Lung (tissue), 12 donors: ENCODE measurements around the gene C1orf50. TPM values are rescaled to one million over a fixed set of nuclear protein-coding genes. Genes with fewer than 3 reads are reported as not detected.

Experiments used
- ATAC-seq: fragments of 200-7000 bp; cut with Tn5 transposase; one replicate; pipeline ENCODE4 v1.9.1; 2020; ENCODE audit warnings: moderate number of reproducible peaks; ENCODE audit not compliant: insufficient read depth, low FRiP score
- DNase-seq, 3 donors: peaks; one replicate each; pipeline ENCODE4 v3.0.0-alpha.2; 2013 to 2017
- H3K27ac ChIP-seq, 2 donors: one replicate each; pipeline ENCODE4 v1.5.1; 2013; ENCODE audit warnings: mild to moderate bottlenecking in 2 of 2, moderate library complexity in 2 of 2, control low read depth in 1 of 2, inconsistent platforms in 1 of 2, low read depth in 1 of 2, low read length in 1 of 2
- H3K27me3 ChIP-seq, 3 donors: one replicate each; pipeline ENCODE4 v1.5.1; 2013; ENCODE audit warnings: low read length in 2 of 3; ENCODE audit not compliant: control insufficient read depth in 3 of 3, insufficient read depth in 3 of 3
- H3K36me3 ChIP-seq, 4 donors: one replicate each; pipeline ENCODE4 v1.5.1; 2013; ENCODE audit warnings: low read length in 4 of 4, mild to moderate bottlenecking in 1 of 4, moderate library complexity in 1 of 4; ENCODE audit not compliant: control insufficient read depth in 4 of 4, insufficient read depth in 4 of 4
- H3K4me1 ChIP-seq, 5 donors: one replicate each; pipeline ENCODE4 v1.5.1; 2013; ENCODE audit warnings: low read length in 5 of 5, mild to moderate bottlenecking in 2 of 5, moderate library complexity in 1 of 5; ENCODE audit not compliant: control insufficient read depth in 5 of 5, insufficient read depth in 5 of 5
- H3K4me3 ChIP-seq: one replicate; pipeline ENCODE4 v1.5.1; 2013; ENCODE audit warnings: mild to moderate bottlenecking, control low read depth, moderate library complexity
- H3K9ac ChIP-seq, 2 donors: one replicate each; pipeline ENCODE4 v1.5.1; 2013; ENCODE audit warnings: low read length in 2 of 2, control low read depth in 1 of 2; ENCODE audit not compliant: insufficient read depth in 1 of 2
- H3K9me3 ChIP-seq, 4 donors: one replicate each; pipeline ENCODE4 v1.5.1; 2013; ENCODE audit warnings: low read length in 3 of 4, mild to moderate bottlenecking in 1 of 4, moderate library complexity in 1 of 4; ENCODE audit not compliant: control insufficient read depth in 4 of 4, insufficient read depth in 3 of 4
- WGBS, 2 donors: extraction: QIAGEN DNeasy Blood & Tissue Kit; methylation state at CpG; one replicate each; pipeline ENCODE4 v1.1.7; 2013; 5-methylcytosine and 5-hydroxymethylcytosine counted together
- polyA plus RNA-seq, 2 donors: library from polyadenylated mRNA; stranded (reverse); fragments of 200-250 nt; gene quantifications; one replicate each; pipeline ENCODE4 v1.2.1, GENCODE V29; 2013
- total RNA-seq, 2 donors: library from RNA; depleted of rRNA in 1 of 2; stranded (reverse); fragments of >200 nt in 1 of 2; gene quantifications; one replicate each; pipeline ENCODE4 v1.2.1, GENCODE V29; 2014 to 2021
- TF ChIP-seq, protein P1 (sequence below): IDR thresholded peaks from 2 replicates; pipeline ENCODE4 v1.5.1; 2012; ENCODE audit warnings: mild to moderate bottlenecking; ENCODE audit errors: control extremely low read depth, extremely low read depth
- donor health status: control.
- donor health status: control.
- donor health status: Bipolar disorder and iron deficiency.
- donor health status: healthy.
- donor health status: DM: yes; HTN: yes; CAD: no.

Gene C1orf50
- total and polyA plus RNA-seq, 4 donors = 2.6 to 4.6 (median 3.6) TPM

- Histone ChIP-seq H3K36me3 (no peaks in the 10 kb centered on the region), H3K9me3 (no peaks in the 10 kb centered on the region), H3K4me3 (no peak overlapping the region), H3K27ac (no peak overlapping the region), H3K27me3 (no peaks in the 10 kb centered on the region), H3K9ac (no peak overlapping the region), H3K4me1 (peaks cover 0 to 3% (median 0%) of the 10 kb centered on the region in 5 donors)
- TF ChIP-seq, protein P1, sequence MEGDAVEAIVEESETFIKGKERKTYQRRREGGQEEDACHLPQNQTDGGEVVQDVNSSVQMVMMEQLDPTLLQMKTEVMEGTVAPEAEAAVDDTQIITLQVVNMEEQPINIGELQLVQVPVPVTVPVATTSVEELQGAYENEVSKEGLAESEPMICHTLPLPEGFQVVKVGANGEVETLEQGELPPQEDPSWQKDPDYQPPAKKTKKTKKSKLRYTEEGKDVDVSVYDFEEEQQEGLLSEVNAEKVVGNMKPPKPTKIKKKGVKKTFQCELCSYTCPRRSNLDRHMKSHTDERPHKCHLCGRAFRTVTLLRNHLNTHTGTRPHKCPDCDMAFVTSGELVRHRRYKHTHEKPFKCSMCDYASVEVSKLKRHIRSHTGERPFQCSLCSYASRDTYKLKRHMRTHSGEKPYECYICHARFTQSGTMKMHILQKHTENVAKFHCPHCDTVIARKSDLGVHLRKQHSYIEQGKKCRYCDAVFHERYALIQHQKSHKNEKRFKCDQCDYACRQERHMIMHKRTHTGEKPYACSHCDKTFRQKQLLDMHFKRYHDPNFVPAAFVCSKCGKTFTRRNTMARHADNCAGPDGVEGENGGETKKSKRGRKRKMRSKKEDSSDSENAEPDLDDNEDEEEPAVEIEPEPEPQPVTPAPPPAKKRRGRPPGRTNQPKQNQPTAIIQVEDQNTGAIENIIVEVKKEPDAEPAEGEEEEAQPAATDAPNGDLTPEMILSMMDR = no peak
- 90 to 91% methylated on average over 2 of the region's 2 CpGs for WGBS, 2 donors
- DNase-seq = peak in 2 of 3 donors; percentile 25 to 35
- ATAC-seq = no peak
These were observed 26.8 kb downstream of the C1orf50 start for GRCh38 chr1:42793824-42794223.

DNA sequence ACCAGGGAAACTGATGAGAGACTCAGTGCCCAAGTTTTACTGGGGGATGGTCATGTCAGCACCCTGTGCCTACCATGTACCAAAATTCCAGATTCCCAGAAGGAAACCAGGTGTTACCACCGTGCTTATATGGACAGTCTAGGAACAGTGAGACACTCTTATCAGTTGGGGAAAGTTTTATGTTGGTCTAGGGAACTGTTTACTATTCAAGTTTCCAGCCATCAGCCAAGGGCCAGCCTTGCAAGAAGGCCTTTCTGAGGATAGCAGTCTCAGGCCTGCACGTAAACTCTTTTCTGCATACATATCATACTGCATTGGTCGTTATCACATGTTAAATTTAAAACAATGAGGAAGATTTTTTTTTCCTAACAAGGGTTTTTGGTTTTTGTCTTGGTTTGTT lies 30.4 kb downstream of the C1orf50 start:
- TF ChIP-seq, protein P1 = no peak
- no peak for ATAC-seq
- no peak overlapping the region for H3K9ac ChIP-seq
- DNase-seq = no peak
- peaks cover 0 to 3% (median 0%) of the 10 kb centered on the region in 5 donors for H3K4me1 ChIP-seq
- H3K36me3 ChIP-seq = no peaks in the 10 kb centered on the region
- H3K4me3 ChIP-seq = no peak overlapping the region
- WGBS, 2 donors = 88 to 90% methylated on average over 3 of the region's 3 CpGs
- H3K27ac ChIP-seq = no peak overlapping the region
- no peaks in the 10 kb centered on the region for H3K9me3 ChIP-seq
- no peaks in the 10 kb centered on the region for H3K27me3 ChIP-seq

GRCh38 chr1:42797979-42798378 lies 30.9 kb downstream of the C1orf50 start:
- no peaks in the 10 kb centered on the region for H3K27me3 ChIP-seq
- H3K27ac ChIP-seq = no peak overlapping the region
- TF ChIP-seq, protein P1 = no peak
- H3K9ac ChIP-seq = no peak overlapping the region
- no peak for DNase-seq
- no peak for ATAC-seq
- peaks cover 0 to under 1% (median 0%) of the 10 kb centered on the region in 5 donors for H3K4me1 ChIP-seq
- H3K9me3 ChIP-seq = no peaks in the 10 kb centered on the region
- H3K36me3 ChIP-seq = no peaks in the 10 kb centered on the region
- H3K4me3 ChIP-seq = no peak overlapping the region
- WGBS, 2 donors = 85 to 87% methylated on average over 5 of the region's 5 CpGs

DNA sequence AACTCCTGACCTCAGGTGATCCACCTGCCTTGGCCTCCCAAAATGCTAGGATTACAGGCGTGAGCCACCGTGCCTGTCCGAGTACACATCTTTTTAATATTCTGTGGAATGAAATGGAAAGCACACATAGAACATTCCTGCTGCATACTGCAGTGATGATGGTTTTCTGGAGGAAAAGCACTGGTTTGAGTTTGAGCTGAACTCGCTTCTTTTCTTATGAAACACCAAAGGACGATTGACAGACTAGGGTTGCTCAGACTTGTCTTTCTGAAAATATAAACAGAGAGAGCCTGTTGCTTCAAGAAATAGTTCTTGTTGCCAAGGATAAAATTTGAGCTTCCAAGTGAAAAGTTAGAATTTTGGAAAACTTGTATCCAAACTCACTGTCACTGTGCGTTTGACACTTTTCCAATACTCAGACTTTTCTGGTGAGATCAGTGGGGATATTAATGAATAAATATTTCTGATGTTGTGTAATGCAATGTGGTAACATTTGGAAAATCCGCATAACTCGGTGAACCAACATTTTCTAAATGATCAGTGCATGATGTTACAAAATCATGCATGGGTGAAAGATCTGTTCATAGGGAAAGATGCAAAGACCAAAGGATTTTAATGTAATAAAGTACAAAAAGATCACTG lies 34.9 kb downstream of the C1orf50 start:
- 80 to 85% methylated on average over 8 of the region's 8 CpGs for WGBS, 2 donors
- Histone ChIP-seq H3K9ac (no peak overlapping the region), H3K4me3 (no peak overlapping the region), H3K9me3 (no peaks in the 10 kb centered on the region), H3K27me3 (no peaks in the 10 kb centered on the region), H3K27ac (no peak overlapping the region), H3K36me3 (peaks cover 0 to 9% (median 5%) of the 10 kb centered on the region in 4 donors), H3K4me1 (no peaks in the 10 kb centered on the region)
- DNase-seq (no peak), ATAC-seq (no peak)
- TF ChIP-seq, protein P1 = no peak
